GM21786 (cell line): Measurements from ENCODE around the gene ITFG2.
"Not testable (repeated sequence)": the region's sequence is repeated elsewhere in the genome, so short reads cannot be mapped to it uniquely, and the experiment has no call there.

Source experiments
- ATAC-seq: cut with Tn5 transposase; IDR thresholded peaks from one replicate; pipeline ENCODE4 v1.9.1; 2021; ENCODE audit not compliant: unreplicated experiment

Gene ITFG2

GRCh38 chr12:2812290-2813213, at the start of gene ITFG2:
Gene ITFG2 (plus strand): TSS chr12:2812668. CDS start chr12:2812761, 93 bp downstream.
- ATAC-seq = peak; percentile 96

DNA sequence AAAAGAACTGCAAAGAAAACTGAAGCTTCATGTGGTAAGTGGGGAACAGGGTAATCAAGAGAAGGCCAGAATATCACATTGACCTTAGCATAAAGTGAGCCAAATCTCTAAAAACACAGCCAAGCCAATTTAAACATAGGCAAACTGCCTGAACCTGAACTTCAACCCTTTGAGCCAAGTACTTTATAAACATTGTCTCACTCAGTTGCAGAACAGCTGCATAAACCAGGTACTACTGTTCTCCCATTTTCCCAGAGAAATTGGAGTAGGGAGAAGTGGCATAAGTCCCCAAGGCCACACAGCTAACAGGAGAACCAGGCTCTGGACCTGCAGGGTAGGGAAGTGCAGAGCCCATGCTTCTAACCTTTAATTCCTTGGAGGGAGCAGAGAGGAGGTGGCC, 48.1 kb upstream of the ITFG2 start:
- ATAC-seq = no peak

DNA sequence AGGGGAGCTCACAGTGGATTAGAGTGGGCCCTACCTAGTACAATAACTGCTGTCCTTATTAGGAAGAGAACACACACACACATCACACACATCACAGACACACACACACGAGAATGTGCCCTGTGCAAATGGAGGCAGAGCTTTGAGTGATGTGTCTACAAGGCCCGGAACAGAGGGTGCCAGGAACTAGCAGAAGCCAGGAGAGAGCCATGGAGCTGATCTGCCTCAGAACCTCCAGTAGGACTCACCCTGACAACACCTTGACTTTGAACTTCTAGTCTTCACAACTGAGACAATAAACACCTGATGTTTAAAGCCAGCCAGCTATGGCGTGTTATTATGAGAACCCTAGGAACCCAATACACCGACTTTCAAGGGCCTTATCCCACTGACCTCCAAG, 47.4 kb upstream of the ITFG2 start:
- ATAC-seq = no peak

DNA sequence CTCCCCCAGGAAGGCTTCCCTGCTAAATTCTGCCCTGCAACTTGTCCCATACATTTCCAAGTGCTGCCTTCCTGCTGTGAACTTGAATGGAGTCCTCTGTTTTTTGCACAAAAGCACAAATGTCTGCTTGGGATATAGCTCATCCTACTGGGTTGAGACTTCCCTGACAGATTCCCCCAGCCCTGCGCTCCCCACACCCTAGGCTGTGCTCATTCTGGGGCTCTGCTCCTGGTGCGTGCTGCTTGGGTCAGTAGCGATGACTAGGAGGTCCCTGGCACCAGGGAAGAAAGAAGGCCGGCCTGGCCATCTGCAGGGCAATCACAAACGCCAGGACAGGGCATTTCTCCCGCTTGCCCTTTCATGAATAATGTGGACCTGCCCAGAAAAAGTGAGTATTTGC, 46.9 kb upstream of the ITFG2 start:
- no peak for ATAC-seq

GRCh38 chr12:2768224-2768961, 44.1 kb upstream of the ITFG2 start:
- ATAC-seq = no peak

DNA sequence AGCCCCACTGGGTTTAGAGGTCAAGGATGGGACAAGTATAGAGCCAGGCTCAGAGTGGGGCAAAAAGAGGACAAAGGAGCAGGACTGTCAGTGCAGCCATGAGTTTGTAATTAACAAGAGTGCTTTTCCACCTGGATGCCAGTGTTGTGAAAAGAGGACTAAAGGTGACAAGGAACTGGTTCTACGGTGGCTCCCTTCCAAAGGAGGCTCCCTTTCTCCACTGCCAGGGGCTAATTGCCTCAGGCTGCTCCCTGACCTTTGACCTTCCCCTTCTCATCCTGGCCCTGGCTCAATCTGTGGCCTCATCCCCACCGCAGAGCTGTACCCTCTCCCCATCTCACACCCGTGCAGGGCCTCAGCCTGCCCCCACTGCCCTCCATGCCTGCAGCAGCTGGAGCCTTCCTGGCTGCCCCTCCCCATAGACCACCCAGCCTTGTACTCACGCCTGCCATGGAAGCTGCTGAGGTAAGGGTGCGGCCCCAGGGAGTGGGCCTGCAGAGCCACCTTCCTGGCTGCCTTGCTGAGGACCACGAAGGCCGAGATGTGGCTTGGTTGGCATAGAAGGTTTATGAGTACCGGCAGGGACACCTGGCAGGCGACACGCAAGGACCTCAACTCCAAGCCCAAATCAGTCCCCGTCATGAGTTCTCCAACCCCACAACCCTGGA, 42.5 kb upstream of the ITFG2 start:
- no peak for ATAC-seq

GRCh38 chr12:2770544-2770943, 41.9 kb upstream of the ITFG2 start:
- ATAC-seq = not testable (repeated sequence)

GRCh38 chr12:2772370-2772769, 40.1 kb upstream of the ITFG2 start:
- no peak for ATAC-seq

GRCh38 chr12:2773199-2773875, 39.1 kb upstream of the ITFG2 start:
- ATAC-seq = no peak

GRCh38 chr12:2775431-2775830, 37.0 kb upstream of the ITFG2 start:
- ATAC-seq = no peak

- ATAC-seq = no peak
Measured at GRCh38 chr12:2776129-2776806, 36.2 kb upstream of the ITFG2 start.

DNA sequence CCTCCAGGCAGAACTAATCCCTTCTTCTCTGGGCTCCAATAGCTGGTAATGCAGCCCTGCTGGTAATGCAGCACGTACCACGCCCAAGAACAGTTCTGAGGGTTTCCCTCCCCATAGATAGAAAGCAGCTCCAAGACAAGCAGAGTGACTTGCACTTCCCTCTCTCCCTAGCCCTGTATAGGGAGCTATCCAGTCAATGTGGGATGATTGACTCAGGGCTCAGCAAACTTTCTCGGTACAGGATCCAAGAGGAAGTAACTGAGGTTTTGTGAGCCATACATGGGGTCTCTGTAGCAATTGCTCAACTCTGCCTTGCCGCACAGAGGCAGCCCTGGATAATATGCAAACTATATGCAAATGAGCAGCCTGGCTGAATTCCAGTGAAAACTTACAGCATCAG, 33.2 kb upstream of the ITFG2 start:
- no peak for ATAC-seq

DNA sequence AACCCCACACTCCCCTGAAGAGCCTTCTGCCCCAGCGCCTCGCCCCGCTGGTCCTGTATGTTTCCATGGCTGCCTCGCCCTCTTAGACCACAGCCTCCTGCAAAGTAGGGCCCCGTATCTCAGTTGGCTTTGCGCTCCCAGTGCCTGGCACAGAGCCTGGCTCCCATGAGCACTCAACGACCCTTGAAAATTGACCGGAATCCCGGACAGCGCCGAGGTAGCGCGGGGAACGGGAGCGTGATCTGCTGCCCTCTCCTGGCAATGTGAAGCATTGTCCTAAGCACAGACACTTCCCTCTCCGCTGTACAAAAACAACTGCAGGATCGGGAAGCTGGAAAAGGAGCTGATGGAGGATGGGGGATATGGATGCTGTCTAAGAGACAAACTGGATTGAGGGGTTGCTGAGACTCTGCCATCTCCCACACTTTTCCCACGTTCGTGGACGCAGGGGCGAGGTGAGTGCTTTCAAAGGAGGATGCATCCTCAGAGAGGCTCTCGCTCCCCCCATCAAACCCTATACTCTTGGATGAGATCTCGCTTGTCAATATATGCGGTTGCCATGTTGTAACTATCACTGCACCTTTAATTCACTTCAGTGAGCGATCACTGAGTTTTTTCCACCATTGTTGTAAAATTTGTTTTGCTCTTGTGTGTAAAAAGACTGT, 28.4 kb upstream of the ITFG2 start:
- no peak for ATAC-seq

- ATAC-seq = no peak
Measured at GRCh38 chr12:2785017-2785416, 27.5 kb upstream of the ITFG2 start.

GRCh38 chr12:2791089-2791488, 21.4 kb upstream of the ITFG2 start:
- ATAC-seq = no peak

DNA sequence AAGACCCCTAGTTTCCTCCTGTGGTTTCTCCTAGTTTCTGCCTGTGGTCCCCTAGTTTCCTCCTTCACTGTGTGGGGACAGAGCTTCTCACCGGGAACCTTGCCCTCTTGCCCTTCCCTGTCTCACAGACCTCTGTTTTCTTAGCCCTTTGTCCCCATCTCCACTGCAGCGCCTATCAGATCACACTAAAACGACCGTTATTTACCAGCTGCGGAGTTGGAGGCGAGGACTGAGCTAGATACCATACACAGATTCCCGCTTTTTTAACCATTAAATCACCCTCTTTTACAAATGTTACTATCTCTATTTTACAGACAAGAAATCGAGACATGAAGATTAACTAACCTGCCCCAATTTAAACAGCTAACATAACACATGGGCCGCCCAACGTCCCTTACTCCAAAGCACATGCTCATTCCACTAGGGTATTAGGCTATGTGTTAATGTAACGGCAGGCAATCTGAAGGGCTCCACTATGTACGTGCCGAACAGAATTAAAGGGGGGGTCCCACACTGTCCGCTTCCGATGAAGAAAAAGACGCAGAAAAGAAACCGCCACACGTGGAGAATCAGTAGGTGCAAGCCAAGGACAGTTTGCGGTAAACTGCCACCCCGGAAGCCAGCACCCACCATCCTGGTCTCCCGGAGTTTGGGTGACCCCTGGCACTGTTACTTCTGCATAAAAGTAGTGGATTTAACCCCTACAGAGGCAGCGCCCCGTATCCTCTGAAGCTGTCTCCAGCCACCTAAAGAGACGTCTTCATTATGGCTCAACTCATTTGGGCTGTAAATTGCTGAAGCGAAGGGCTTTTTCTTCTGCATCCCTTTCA, 19.6 kb upstream of the ITFG2 start:
- no peak for ATAC-seq

DNA sequence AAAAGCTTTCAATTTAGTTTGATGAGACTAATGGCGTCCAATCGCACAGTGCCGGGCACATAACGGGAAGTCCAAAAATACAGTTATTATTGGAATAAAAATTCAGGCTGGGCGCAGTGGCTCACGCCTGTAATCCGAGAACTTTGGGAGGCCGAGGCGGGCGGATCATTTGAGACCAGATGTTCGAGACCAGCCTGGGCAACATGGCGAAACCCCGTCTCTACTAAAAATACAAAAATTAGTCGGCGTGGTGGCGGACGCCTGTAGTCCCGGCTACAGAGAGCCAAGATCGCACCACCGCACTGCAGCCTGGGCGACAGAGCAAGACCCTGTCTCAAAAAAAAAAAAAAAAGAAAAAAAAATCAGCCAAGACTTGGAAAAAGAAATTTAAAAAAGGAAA, 18.9 kb upstream of the ITFG2 start:
- ATAC-seq = no peak

DNA sequence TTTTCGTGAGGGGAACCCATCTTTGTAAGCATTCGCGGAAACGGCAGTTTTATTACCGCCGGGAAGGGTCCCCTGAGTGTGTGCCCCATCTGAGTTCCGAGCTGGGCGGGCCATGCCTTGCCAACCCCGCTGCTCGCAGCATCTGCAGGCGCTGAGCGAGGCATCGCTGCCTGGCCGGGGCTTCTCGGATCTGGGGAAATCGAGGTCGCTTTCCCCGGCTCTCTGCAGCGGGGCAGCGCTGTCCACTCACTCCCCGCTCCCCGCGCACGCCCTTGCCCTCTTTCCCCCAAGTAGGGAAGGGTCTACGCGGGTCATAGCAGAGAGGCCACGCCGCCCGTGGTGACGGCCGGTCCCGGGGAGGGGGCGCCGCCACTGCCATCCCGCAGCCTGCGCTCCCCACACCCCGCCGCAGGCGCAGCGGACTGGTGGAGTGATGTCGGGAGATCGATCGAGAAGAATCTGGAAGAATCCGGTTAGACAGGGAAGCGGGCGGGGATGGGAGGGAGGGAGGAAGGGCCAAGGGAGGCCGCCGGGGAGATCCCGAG, 18.2 kb upstream of the ITFG2 start:
- ATAC-seq = peak; percentile 8
